Epidermal melanocyte (primary cell): Measurements from ENCODE around the gene CDKN1C.
A peak's percentile ranks its signal among the peaks of the same experiment; 100 is the strongest.

Experiments used
- DNase-seq: peaks from one replicate; pipeline ENCODE4 v3.0.0; 2011; ENCODE audit warnings: low spot score; ENCODE audit not compliant: insufficient read length

CDKN1C gene

GRCh38 chr11:2885678-2886081 lies at the start of gene CDKN1C:
Gene CDKN1C, minus strand, starts transcription at chr11:2885775. Its CDS starts 319 bp downstream, at chr11:2885456.
- DNase-seq = peak; percentile 94

GRCh38 chr11:2934611-2935239 lies 49.1 kb upstream of the CDKN1C start:
- DNase-seq = no peak

DNA sequence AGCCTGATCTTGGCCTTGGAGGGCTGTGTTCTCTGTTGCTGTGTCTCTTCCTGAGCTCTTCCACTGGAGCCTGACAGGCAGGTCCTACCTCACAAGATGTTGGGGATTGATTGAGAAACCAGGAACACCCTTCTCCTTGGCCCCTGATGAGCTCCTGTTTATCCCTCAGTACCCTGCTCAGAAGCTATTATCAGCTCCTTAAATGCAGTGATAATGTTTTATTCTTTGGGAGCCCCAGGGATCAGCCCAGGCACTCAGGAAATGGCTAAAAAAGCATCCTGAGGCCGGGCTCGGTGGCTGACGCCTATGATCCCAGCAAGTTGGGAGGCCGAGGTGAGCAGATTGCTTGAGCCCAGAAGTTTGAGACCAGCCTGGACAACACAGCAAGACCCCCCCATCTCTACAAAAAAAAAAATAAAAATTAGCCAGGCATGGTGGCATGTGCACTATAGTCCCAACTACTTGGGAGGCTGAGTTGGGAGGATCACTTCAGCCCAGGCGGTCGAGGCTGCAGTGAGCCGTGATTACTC lies 48.5 kb upstream of the CDKN1C start:
- DNase-seq = no peak

DNA sequence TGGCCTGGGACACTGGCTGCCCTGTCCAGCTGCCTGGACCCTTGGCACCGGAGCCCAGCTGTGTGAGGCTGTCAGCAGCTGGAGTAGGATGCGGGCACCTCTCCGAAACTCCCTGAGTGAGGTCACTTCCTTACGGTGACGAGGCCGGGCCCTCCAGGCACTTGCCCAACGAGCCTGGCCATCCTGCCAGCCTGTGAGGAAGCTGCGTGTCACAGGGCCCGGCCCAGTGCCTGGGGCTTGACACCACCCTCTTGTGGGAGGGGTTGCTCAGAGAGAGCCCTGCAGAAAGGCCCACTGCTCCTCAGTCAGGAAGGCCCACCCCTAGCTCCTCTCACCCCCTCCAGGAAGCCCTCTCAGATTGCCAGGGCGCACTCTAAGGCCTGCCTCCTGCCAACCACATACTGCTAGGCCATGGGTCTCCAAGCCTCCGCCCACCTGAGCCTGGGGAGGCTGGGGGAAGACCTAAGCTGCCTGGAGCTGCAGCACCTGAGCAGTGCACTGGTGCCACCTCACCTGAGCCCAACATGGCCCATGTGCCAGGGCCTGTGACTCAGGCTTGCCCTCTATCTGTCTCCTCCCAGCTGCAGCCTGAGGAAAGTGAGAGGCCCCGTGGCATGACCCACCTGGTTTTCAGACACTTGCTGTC lies 47.9 kb upstream of the CDKN1C start:
- peak; percentile 72 for DNase-seq

DNA sequence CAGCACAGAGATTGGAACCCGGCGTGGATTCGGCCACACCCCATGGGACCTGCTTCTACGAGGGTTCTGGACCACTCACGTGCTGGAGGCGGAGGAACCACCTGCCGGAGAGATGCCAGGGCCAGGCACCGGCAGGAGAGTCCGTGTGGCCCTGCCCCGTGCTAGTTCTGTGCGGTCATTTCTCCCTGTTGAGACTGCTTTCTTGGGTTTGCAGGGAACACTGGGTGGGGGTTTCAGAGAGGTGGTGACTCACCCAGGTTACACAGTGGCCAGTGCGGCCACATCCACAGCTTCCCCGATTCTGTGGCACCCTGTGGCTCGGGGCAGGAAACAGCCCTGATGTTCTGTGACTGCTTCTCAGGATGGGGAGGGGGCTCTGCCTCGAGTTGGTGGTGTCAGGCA lies 47.3 kb upstream of the CDKN1C start:
- DNase-seq = no peak

DNA sequence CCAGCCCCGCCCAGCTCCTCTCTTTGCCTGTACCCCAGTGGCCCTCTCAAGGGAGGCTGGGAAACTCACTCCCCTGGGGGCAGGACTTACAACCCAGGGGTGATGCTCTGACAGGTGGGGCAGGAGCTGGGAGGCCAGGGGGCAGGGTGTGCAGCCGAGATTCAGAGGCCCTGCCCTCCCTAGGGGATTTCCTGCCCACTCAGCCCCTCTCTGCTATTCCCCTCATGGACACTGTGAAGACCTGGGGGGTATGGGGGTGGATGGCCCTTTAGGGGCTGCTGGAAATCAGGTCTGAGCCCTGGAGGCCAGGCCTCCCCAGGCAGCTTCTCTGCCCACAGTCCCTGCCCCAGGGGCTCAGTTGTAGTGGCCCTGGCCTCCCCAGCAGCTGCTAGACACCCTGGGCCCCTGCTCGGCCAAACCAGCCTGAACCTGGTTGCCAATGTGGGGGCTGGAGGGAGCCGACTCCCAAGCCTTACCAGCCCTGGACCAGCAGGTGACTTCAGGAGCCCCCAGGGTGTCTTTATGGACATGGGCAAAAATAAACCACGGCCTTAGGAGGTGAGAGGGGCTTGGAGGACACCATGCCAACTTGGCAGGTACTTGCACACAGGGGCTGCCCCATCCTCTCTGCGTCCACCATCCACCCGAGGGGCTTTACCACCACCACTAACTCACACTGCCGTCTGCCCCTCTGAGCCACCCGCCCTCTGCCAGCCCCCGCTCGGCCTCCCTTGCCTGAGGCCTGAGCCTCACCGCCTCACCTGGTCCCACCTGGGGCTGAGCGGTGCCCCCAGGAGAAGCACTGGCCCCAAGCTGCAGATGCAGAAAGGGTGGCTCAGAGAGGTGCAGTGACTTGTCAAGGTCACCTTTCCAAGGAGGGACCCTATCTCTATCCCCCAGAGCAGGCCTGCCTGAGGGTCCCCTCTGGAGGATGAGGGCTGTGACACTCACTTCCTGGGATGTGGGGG lies 46.5 kb upstream of the CDKN1C start:
- no peak for DNase-seq

- no peak for DNase-seq
Measured at GRCh38 chr11:2931420-2931746, 45.8 kb upstream of the CDKN1C start.

DNA sequence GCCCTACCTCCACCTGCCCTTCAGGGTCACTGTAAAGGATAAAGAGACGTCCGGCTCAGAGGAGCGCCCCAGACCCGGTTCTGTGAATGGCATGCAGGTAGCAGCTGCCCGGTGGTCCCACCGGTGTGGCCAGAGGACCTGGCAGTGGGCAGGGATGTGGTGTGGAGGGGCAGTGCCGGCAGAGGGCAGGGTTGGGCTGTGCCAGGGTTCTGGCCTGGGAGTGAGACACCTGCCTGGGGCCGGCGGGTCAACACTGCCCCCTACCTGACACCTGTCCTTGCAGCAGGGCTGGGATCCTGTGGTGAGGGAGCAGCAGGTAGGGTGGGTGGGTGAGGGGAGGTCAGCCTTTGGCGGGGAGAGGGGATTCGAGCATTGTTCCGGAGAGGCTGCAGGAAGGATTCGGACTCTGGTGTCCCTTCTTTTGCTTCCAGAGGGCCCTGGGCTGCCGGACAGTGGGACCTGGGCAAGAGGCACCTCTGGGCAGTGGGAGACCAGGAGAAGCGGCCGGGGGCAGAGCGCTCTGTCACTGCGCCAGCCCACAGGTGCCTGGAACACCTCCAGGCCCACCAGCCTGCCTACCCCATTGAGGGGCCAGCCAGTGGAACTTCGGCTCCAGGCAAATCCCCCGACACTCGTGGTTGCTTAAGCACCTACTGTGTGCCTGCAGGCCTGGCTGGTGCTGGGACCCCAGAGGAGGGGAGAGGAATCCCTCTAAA lies 45.3 kb upstream of the CDKN1C start:
- DNase-seq = no peak

DNA sequence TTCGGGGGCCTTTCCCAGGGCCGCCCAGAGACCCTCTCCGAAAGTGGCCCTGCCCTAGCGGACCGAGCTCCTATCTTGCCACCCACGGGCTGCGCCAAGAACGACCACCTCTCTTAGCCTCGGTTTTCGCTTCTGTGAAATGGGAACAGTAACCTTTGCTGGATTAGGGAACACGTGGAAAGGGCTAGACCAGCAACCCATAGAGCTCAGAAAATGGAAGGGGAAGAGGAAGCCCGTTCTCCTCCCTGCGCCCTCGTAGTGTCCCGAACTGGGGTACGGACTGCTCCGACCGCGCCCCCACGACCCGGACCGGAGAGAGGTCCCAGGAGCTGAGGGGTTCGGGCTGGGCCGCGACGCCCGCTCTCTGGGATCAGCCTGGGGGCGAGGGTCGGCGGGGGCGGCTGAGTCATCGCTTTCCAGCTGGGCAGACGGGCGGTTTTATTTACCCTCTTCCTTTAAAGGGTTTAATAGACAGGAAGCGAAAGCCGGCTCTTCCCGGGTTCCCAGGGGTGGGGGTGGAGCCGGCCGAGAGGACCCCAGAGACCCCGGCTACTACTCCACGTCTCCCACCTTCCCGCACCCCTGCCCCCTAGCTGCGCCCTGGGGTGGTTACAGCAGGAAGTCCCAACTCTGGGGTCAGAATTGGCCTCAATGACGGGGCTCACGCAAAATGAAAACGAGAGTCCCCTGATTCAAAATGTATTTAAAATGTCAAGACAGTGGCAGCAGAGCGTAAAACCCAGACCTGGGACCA lies 44.6 kb upstream of the CDKN1C start:
- DNase-seq = no peak

GRCh38 chr11:2929531-2929949 lies 44.0 kb upstream of the CDKN1C start:
- DNase-seq = peak; percentile 77

GRCh38 chr11:2928605-2929530 lies 43.3 kb upstream of the CDKN1C start, which contains the start of gene PHLDA2:
Gene PHLDA2, minus strand, starts transcription at chr11:2929420. Its CDS starts 56 bp downstream, at chr11:2929364.
- no peak for DNase-seq

- peak; percentile 69 for DNase-seq
Measured at GRCh38 chr11:2927851-2928604, 42.5 kb upstream of the CDKN1C start.

DNA sequence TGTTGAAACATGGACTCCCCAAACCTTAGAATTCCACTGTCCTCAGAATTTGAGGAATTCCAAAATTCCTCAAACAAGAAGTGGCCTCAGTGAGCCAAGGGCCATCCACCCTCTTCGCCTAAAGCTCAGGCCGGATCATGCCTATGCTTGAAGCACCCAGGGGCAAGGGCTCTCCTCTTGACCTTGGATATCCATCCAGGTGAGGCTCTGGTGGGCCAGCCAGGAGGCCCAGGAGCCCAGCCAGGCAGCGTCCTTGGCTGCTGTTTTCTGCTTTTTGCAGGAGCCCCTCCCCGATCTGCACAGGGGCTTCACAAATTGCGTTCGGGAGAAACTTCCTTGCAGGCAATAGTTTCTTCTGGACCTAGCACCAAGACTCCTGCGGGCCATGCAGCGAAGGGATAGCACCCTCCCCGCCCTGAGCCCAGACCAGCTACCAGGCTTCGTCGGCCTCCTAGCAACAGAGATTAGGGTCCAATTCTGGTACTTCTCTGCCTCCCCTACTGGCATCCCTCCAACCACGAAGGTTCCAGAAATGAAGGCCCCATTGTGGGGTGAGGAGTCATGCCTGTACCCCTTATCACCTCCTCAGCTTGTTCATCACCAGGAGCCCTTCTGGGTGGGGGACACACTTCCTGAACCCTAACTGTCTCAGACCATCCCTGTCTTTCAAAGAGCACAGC lies 41.7 kb upstream of the CDKN1C start:
- DNase-seq = no peak

GRCh38 chr11:2926611-2927051 lies 41.1 kb upstream of the CDKN1C start:
- no peak for DNase-seq

DNA sequence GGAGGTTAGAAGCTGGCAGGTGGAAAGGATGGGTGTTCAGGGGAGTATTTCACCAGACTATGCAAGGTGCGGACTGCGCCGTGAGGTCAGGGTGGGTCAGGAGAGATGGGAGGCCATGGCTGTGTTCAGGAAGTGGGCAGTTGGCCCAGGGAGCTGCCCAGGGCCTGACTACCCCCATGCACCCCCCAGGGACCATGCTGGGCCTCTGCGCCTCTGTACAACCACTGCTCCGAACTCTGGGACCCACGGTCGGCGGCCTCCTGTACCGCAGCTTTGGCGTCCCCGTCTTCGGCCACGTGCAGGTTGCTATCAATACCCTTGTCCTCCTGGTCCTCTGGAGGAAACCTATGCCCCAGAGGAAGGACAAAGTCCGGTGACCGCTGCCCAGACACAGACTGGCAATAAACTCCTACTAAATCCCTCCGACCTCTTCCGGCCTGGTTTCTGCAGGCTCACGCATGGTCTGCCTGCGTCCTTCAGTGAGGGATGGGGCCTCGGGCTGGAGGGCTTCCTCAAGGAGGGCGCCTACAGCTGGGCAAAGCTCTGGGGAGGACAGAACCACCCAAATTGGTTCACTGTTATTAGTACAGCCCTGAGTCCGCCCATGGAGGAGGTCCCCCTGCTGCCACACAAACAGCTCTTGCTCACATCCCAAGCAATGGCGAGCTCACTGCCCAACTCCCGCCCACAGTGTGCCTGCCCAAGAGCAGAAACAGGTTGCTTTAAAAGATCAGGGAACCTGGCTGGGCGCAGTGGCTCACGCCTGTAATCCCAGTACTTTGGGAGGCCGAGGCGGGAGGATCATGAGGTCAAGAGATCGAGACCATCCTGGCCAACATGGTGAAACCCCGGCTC lies 39.5 kb upstream of the CDKN1C start:
- no peak for DNase-seq

DNA sequence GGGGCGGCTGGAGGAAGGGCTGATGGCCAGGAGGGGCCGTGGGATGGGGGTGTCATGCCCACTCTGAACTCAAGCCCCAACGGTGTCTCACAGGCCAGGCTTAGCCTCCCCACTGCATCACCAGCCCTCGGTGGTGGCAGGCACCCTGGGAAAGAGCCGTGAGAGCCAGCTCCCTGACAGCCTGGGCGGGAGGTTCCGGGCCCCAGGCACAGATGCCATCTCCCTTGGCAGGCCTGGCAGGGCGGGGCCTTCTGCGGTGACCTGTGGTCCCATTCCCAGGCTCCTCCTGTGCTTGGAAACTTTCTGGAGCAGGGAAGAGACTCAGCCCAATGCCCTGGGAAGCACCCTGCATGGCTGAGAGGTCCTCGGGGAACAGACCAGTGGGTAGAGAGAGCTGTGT lies 38.8 kb upstream of the CDKN1C start:
- DNase-seq = no peak
